Common myeloid progenitor, CD34-positive (primary cell): ENCODE measurements around the gene ZSCAN5A.
"Not testable (repeated sequence)": the region's sequence is repeated elsewhere in the genome, so short reads cannot be mapped to it uniquely, and the experiment has no call there.

Experiments used
- CTCF ChIA-PET: fragments of 350-600 bp; sonication (Branson Sonifier 250); formaldehyde crosslinking; loops from one replicate; lab custom pipeline; 2021; ENCODE audit warnings: antibody characterized with exemption; lab: Charles Lee
- POLR2A ChIA-PET: fragments of 350-600 bp; sonication (Branson Sonifier 250); formaldehyde crosslinking; loops from one replicate; lab custom pipeline; 2021; ENCODE audit warnings: antibody characterized with exemption; lab: Charles Lee
- DNase-seq, 3 donors: peaks; one replicate each; pipeline versions ENCODE4 v3.0.0 to v3.0.0-alpha.2; 2013
- H3K27ac ChIP-seq, 2 experiments: 1 replicate in 1 of 2; 2 replicates in 1 of 2; pipeline ENCODE4 v1.7.0; 2013; ENCODE audit warnings: inconsistent platforms in 2 of 2, low read length in 2 of 2, mild to moderate bottlenecking in 2 of 2, low read depth in 1 of 2, moderate library complexity in 1 of 2; ENCODE audit not compliant: severe bottlenecking in 2 of 2, insufficient read depth in 1 of 2, poor library complexity in 1 of 2
- H3K27me3 ChIP-seq, 5 experiments: replicated peaks in 2 of 5; 1 replicate in 3 of 5; 2 replicates in 2 of 5; pipeline versions ENCODE4 v1.6.1 to v1.7.0; 2013; ENCODE audit warnings: low read length in 4 of 5, mild to moderate bottlenecking in 2 of 5, moderate library complexity in 2 of 5, inconsistent platforms in 1 of 5; ENCODE audit not compliant: insufficient read depth in 5 of 5, control insufficient read depth in 4 of 5
- H3K36me3 ChIP-seq, 4 experiments: 1 replicate in 2 of 4; 2 replicates in 2 of 4; pipeline versions ENCODE4 v1.6.1 to v1.7.0; 2013; ENCODE audit warnings: low read length in 3 of 4, control low read depth in 1 of 4, mild to moderate bottlenecking in 1 of 4; ENCODE audit not compliant: control insufficient read depth in 4 of 4, insufficient read depth in 4 of 4
- H3K4me1 ChIP-seq, 4 experiments: 1 replicate in 3 of 4; 2 replicates in 1 of 4; pipeline versions ENCODE4 v1.6.1 to v1.7.1; 2013; ENCODE audit warnings: low read length in 3 of 4, mild to moderate bottlenecking in 3 of 4, control low read depth in 1 of 4, inconsistent platforms in 1 of 4, moderate library complexity in 1 of 4; ENCODE audit not compliant: control insufficient read depth in 4 of 4, insufficient read depth in 4 of 4; ENCODE audit errors: control extremely low read depth in 1 of 4
- H3K4me3 ChIP-seq, 7 experiments: 1 replicate in 4 of 7; 2 replicates in 3 of 7; pipeline versions ENCODE4 v1.5.1 to v1.7.0; 2013; ENCODE audit warnings: mild to moderate bottlenecking in 7 of 7, low read length in 6 of 7, moderate library complexity in 6 of 7, inconsistent platforms in 2 of 7, low read depth in 2 of 7, control low read depth in 1 of 7; ENCODE audit not compliant: insufficient read depth in 4 of 7, control insufficient read depth in 1 of 7; ENCODE audit errors: extremely low read depth in 1 of 7
- H3K9me3 ChIP-seq, 5 experiments: 1 replicate in 4 of 5; 2 replicates in 1 of 5; pipeline versions ENCODE4 v1.6.1 to v1.7.1; 2013; ENCODE audit warnings: low read length in 4 of 5, mild to moderate bottlenecking in 2 of 5, inconsistent platforms in 1 of 5, low read depth in 1 of 5, moderate library complexity in 1 of 5; ENCODE audit not compliant: control insufficient read depth in 4 of 5, insufficient read depth in 2 of 5; ENCODE audit errors: control extremely low read depth in 1 of 5
- WGBS: methylation state at CpG from one replicate; pipeline ENCODE4 v1.1.5; 2013; ENCODE audit not compliant: insufficient coverage; 5-methylcytosine and 5-hydroxymethylcytosine counted together

The ZSCAN5A gene

GRCh38 chr19:56217039-56217949 is 97.3 kb downstream of the ZSCAN5A start:
- WGBS, result 2% methylated on average over 67 of the region's 79 CpGs
- Histone ChIP-seq H3K4me1 (peaks cover 0 to 17% (median 10%) of the 10 kb centered on the region in 4 experiments), H3K27me3 (no peaks in the 10 kb centered on the region), H3K9me3 (no peaks in the 10 kb centered on the region), H3K36me3 (no peaks in the 10 kb centered on the region), H3K27ac (peak overlapping the region in 1 of 2 experiments; percentile 46), H3K4me3 (peak overlapping the region; percentile 11 to 77 (median 49))
- POLR2A ChIA-PET, result no interaction called here
- peak; percentile 21 to 78 (median 69) for DNase-seq
- CTCF ChIA-PET, result interaction anchor here (1.9 kb wide), 1 partner anchor 36 kb away, joined by 7 read pairs; no protein-coding TSS in a partner anchor

DNA sequence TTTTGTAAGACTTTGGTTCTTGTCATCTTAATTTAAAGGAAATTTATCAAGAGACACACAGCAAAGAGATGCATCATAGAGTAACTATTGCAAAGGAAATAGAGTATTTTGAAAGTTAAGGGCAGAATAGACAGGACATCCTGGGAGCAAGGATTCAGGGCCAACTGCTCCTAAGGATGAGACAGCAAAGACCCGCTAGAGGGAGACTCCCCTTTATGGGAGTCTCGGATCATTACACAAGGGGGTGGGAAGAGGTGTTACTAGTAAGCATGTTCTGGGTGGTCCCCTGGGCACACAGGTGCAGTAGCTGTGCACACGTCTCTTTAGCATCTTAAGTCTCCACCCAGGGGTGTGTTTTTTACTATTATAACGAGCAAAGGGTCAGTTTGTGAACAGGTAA is 102.9 kb downstream of the ZSCAN5A start:
- POLR2A ChIA-PET, result no interaction called here
- peaks cover 0 to 2% (median 0%) of the 10 kb centered on the region in 5 experiments for H3K27me3 ChIP-seq
- H3K36me3 ChIP-seq, result no peaks in the 10 kb centered on the region
- no peaks in the 10 kb centered on the region for H3K9me3 ChIP-seq
- CTCF ChIA-PET, result no interaction called here
- H3K27ac ChIP-seq, result no peak overlapping the region
- H3K4me3 ChIP-seq, result no peak overlapping the region
- 92% methylated on average over 3 of the region's 4 CpGs for whole genome bisulfite sequencing
- peaks cover 0 to 3% (median 0%) of the 10 kb centered on the region in 4 experiments for H3K4me1 ChIP-seq
- DNase-seq, result no peak

- POLR2A ChIA-PET, DNase-seq, H3K27ac ChIP-seq, H3K4me3 ChIP-seq, H3K27me3 ChIP-seq, H3K9me3 ChIP-seq, H3K36me3 ChIP-seq, CTCF ChIA-PET, H3K4me1 ChIP-seq: not testable (repeated sequence)
- WGBS, result 92% methylated on average over 2 of the region's 9 CpGs
Observed at GRCh38 chr19:56210036-56210435, 104.6 kb downstream of the ZSCAN5A start.

GRCh38 chr19:56209091-56209490 is 105.5 kb downstream of the ZSCAN5A start:
- no peaks in the 10 kb centered on the region for H3K4me1 ChIP-seq
- ChIA-PET POLR2A (no interaction called here), CTCF (no interaction called here)
- no peak overlapping the region for H3K4me3 ChIP-seq
- no peak for DNase-seq
- no peaks in the 10 kb centered on the region for H3K36me3 ChIP-seq
- WGBS, result 93% methylated on average over 11 of the region's 12 CpGs
- peaks cover 0 to 2% (median 0%) of the 10 kb centered on the region in 5 experiments for H3K27me3 ChIP-seq
- no peak overlapping the region for H3K27ac ChIP-seq
- H3K9me3 ChIP-seq, result no peaks in the 10 kb centered on the region

- H3K36me3 ChIP-seq, DNase-seq, POLR2A ChIA-PET, H3K27ac ChIP-seq, H3K4me1 ChIP-seq, H3K9me3 ChIP-seq, H3K27me3 ChIP-seq, CTCF ChIA-PET, H3K4me3 ChIP-seq: not testable (repeated sequence)
- WGBS, result 100% methylated on average over 2 of the region's 5 CpGs
Observed at GRCh38 chr19:56207581-56207980, 107.1 kb downstream of the ZSCAN5A start.

- Histone ChIP-seq H3K27ac (no peak within 1 kb of the TSS), H3K4me3 (no peak within 1 kb of the TSS), H3K27me3 (no peaks in the 10 kb centered on the region), H3K4me1 (no peaks in the 10 kb centered on the region), H3K36me3 (no peaks in the 10 kb centered on the region), H3K9me3 (peaks cover 0 to 2% (median 0%) of the 10 kb centered on the region in 5 experiments)
- DNase-seq, result no peak
- CTCF ChIA-PET, result no interaction called here
- POLR2A ChIA-PET, result no interaction called here
- 43% methylated on average over 1 of the region's 3 CpGs for WGBS
Observed at GRCh38 chr19:56201973-56202372, 112.7 kb downstream of the ZSCAN5A start, which contains the start of gene ZSCAN5C. ZSCAN5C (plus strand) TSS chr19:56202273; CDS start chr19:56205914, 3,641 bp downstream.

GRCh38 chr19:56199687-56200086 is 115.0 kb downstream of the ZSCAN5A start:
- Histone ChIP-seq H3K27ac (no peak overlapping the region), H3K4me3 (no peak overlapping the region), H3K27me3 (no peaks in the 10 kb centered on the region), H3K36me3 (no peaks in the 10 kb centered on the region), H3K9me3 (peaks cover 0 to 2% (median 0%) of the 10 kb centered on the region in 5 experiments), H3K4me1 (no peaks in the 10 kb centered on the region)
- DNase-seq, result no peak
- ChIA-PET CTCF (no interaction called here), POLR2A (no interaction called here)
- WGBS, result 73% methylated on average over 5 of the region's 7 CpGs
